ENCODE results near the gene TPPP2. TPM values are rescaled to one million over a fixed set of nuclear protein-coding genes. Genes with fewer than 3 reads are reported as not detected.
"Not testable (repeated sequence)": the region's sequence is repeated elsewhere in the genome, so short reads cannot be mapped to it uniquely, and the experiment has no call there.

TPPP2 gene
- total and polyA plus RNA-seq, 2 of the 4 experiments (the other 2 are of a cell fraction): not detected

- in situ Hi-C loops (cut with MboI; ENCODE audit: low sequenced_read_pairs); H4K91ac ChIP-seq (ENCODE audit: insufficient read depth, low read depth, low read length); H3K9me3 ChIP-seq (ENCODE audit: control insufficient read depth, insufficient read depth, low read length); H4K20me1 ChIP-seq (ENCODE audit: insufficient read depth, low read length); DNase-seq; H3K23ac ChIP-seq (ENCODE audit: low read depth, low read length); H4K5ac ChIP-seq (ENCODE audit: low read depth, low read length); H4K8ac ChIP-seq (ENCODE audit: low read depth in 2 of 2, low read length in 2 of 2); H3K4me3 ChIP-seq (ENCODE audit: insufficient read depth, low read depth, low read length); H3K9ac ChIP-seq (ENCODE audit: low read depth, low read length); H2BK15ac ChIP-seq (ENCODE audit: low read depth, low read length); H3K36me3 ChIP-seq (ENCODE audit: control insufficient read depth, insufficient read depth, low read length); H2AK9ac ChIP-seq (replicated peaks; ENCODE audit: low read depth, low read length, poor library complexity); dilution Hi-C loops (cut with HindIII; ENCODE audit: low sequenced_read_pairs, unreplicated experiment); H2BK20ac ChIP-seq (ENCODE audit: low read depth, low read length); H3K79me1 ChIP-seq (ENCODE audit: low read depth in 1 of 2, low read length in 2 of 2); POLR2A ChIA-PET (ENCODE audit: unreplicated experiment); H2BK5ac ChIP-seq (ENCODE audit: low read depth, low read length, poor library complexity, severe bottlenecking); ATAC-seq (ENCODE audit: low read depth); H3K27ac ChIP-seq (ENCODE audit: insufficient read depth, low read length); H3K9me1 ChIP-seq (ENCODE audit: insufficient read depth, low read length); H3K14ac ChIP-seq (replicated peaks; ENCODE audit: low read depth, low read length); BruUV-seq (replicated peaks); H3K4me2 ChIP-seq (ENCODE audit: low read depth, low read length); H3K18ac ChIP-seq (ENCODE audit: low read depth, low read length); H2BK120ac ChIP-seq (ENCODE audit: low read depth, low read length); H2AFZ ChIP-seq (replicated peaks; ENCODE audit: low read length, poor library complexity); H3K56ac ChIP-seq (ENCODE audit: extremely low read depth, insufficient read depth, low read length); H3K4me1 ChIP-seq (ENCODE audit: control insufficient read depth, insufficient read depth, low read length); H3K4ac ChIP-seq (ENCODE audit: low read depth, low read length); H2AK5ac ChIP-seq (ENCODE audit: low read depth, low read length): not testable (repeated sequence)
- CTCF ChIA-PET: interaction anchor here (1.3 to 3.7 kb wide), 3 partner anchors 26 to 78 kb away, joined by 3 to 37 read pairs (median 5); no protein-coding TSS in a partner anchor
- H3K27me3 ChIP-seq (ENCODE audit: control insufficient read depth, insufficient read depth, low read length): peaks cover 30% of the 10 kb centered on the region
- intact Hi-C loops (cut with micrococcal nuclease): loop anchor here (1.0 to 2.0 kb wide), 4 partner anchors 27 to 344 kb away; no protein-coding TSS in a partner anchor
- WGBS, 2 experiments (ENCODE audit: extremely low coverage in 2 of 2, insufficient read length in 1 of 2): no CpG with 5 or more reads among the region's 3 CpGs
Measured at GRCh38 chr14:21040941-21041340, 10.9 kb downstream of the TPPP2 start.

Measured in IMR-90 (cell line).